Measurements from ENCODE around the gene FOXP4. TPM values are rescaled to one million over a fixed set of nuclear protein-coding genes. Genes with fewer than 3 reads are reported as not detected.

The FOXP4 gene
- total and polyA plus RNA-seq, 9 donors: 2.3 to 37.4 (median 15.5) TPM

- intact Hi-C loops (cut with DNase I): loop anchor here (1.0 to 2.0 kb wide), 2 partner anchors 80 to 81 kb away; no protein-coding TSS in a partner anchor
- Histone ChIP-seq H3K4me1 (ENCODE audit: insufficient read depth) (no peaks in the 10 kb centered on the region), H3K27ac (no peak overlapping the region), H3K36me3 (no peaks in the 10 kb centered on the region), H3K4me3 (no peak overlapping the region), H3K9me3 (no peaks in the 10 kb centered on the region), H3K27me3 (no peaks in the 10 kb centered on the region)
- DNase-seq: no peak
- WGBS, 3 donors: 58 to 77% (median 68%) methylated on average over 4 of the region's 4 CpGs
- TF ChIP-seq CTCF (IDR thresholded peaks at IDR 0.05): no peak
- TF ChIP-seq EP300 (IDR thresholded peaks at IDR 0.05): no peak
- no peak for TF ChIP-seq POLR2A (IDR thresholded peaks at IDR 0.05)
Observed at GRCh38 chr6:41602422-41602743, 56.2 kb downstream of the FOXP4 start.

- intact Hi-C loops (cut with DNase I): loop anchor here (1.0 to 2.0 kb wide), 2 partner anchors 80 kb away; no protein-coding TSS in a partner anchor
- Histone ChIP-seq H3K4me1 (ENCODE audit: insufficient read depth) (no peaks in the 10 kb centered on the region), H3K27me3 (no peaks in the 10 kb centered on the region), H3K9me3 (no peaks in the 10 kb centered on the region), H3K36me3 (no peaks in the 10 kb centered on the region), H3K27ac (no peak overlapping the region), H3K4me3 (no peak overlapping the region)
- no peak for TF ChIP-seq EP300 (IDR thresholded peaks at IDR 0.05)
- TF ChIP-seq CTCF (IDR thresholded peaks at IDR 0.05): peak; percentile 43 to 80 (median 67)
- no peak for TF ChIP-seq POLR2A (IDR thresholded peaks at IDR 0.05)
- DNase-seq: peak; percentile 75 to 83 (median 83)
- whole genome bisulfite sequencing, 3 donors: 3 to 6% (median 4%) methylated on average over 20 of the region's 20 CpGs
Observed at GRCh38 chr6:41602864-41603608, 56.9 kb downstream of the FOXP4 start.

GRCh38 chr6:41604006-41604405, 57.8 kb downstream of the FOXP4 start:
- Histone ChIP-seq H3K27me3 (no peaks in the 10 kb centered on the region), H3K4me3 (no peak overlapping the region), H3K27ac (no peak overlapping the region), H3K9me3 (no peaks in the 10 kb centered on the region), H3K36me3 (no peaks in the 10 kb centered on the region), H3K4me1 (ENCODE audit: insufficient read depth) (no peaks in the 10 kb centered on the region)
- TF ChIP-seq POLR2A (IDR thresholded peaks at IDR 0.05) (no peak), CTCF (IDR thresholded peaks at IDR 0.05) (no peak), EP300 (IDR thresholded peaks at IDR 0.05) (no peak)
- intact Hi-C loops (cut with DNase I): no loop called here
- WGBS, 3 donors: 71 to 75% (median 75%) methylated on average over 4 to 5 of the region's 5 CpGs
- DNase-seq: no peak

- Histone ChIP-seq H3K4me3 (no peak overlapping the region), H3K9me3 (no peaks in the 10 kb centered on the region), H3K27me3 (no peaks in the 10 kb centered on the region), H3K27ac (no peak overlapping the region), H3K36me3 (no peaks in the 10 kb centered on the region), H3K4me1 (ENCODE audit: insufficient read depth) (no peaks in the 10 kb centered on the region)
- intact Hi-C loops (cut with DNase I): no loop called here
- WGBS, 3 donors: 77 to 81% (median 78%) methylated on average over 3 of the region's 3 CpGs
- TF ChIP-seq EP300 (IDR thresholded peaks at IDR 0.05): no peak
- no peak for DNase-seq
Observed at GRCh38 chr6:41605649-41606048, 59.5 kb downstream of the FOXP4 start.

- no peaks in the 10 kb centered on the region for H3K27me3 ChIP-seq
- WGBS, 3 donors: 84 to 95% (median 93%) methylated on average over 5 of the region's 5 CpGs
- H3K4me3 ChIP-seq: no peak overlapping the region
- TF ChIP-seq CTCF (IDR thresholded peaks at IDR 0.05) (no peak), EP300 (IDR thresholded peaks at IDR 0.05) (no peak), POLR2A (IDR thresholded peaks at IDR 0.05) (no peak)
- H3K27ac ChIP-seq: no peak overlapping the region
- no peaks in the 10 kb centered on the region for H3K4me1 ChIP-seq (ENCODE audit: insufficient read depth)
- H3K36me3 ChIP-seq: no peaks in the 10 kb centered on the region
- no peaks in the 10 kb centered on the region for H3K9me3 ChIP-seq
- intact Hi-C loops (cut with DNase I): no loop called here
- no peak for DNase-seq
Observed at GRCh38 chr6:41607036-41607435, 60.9 kb downstream of the FOXP4 start.
